ENCODE data around the gene HDAC4.

Gene HDAC4

DNA sequence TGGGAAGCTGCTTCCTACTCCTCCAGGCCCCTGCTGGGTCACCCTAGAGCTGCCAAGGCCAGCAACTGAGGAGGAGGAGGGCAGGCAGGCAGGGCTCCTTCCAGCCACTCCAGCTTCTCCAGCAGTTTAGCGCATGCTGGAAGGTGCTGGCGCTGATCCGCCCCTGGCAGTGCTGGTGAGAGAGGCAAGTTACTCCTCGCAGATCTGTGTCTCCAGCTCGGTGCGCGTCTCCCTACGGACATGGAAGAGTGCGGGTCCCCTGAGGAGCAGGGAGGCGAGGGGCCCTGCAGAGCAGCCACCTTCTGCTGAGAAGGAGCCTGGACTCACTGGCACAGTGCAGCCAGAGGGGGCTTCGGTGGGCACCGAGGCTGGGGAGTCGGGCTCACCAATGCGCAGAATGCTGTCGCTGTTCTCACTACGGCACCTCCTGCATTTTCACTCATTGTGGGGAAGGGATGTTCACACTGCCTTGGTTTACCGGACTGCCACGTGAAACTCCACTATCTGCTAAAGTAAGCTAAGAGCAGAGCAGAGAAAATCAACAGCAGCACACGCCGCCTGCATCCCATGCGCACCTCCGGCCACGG lies 206.0 kb downstream of the HDAC4 start:
- H3K4me3 ChIP-seq (ENCODE audit: low read depth, low read length), result no peak overlapping the region
- H3K36me3 ChIP-seq (ENCODE audit: control insufficient read depth, insufficient read depth, low read length), result peaks cover 2% of the 10 kb centered on the region
- no peaks in the 10 kb centered on the region for H3K9me3 ChIP-seq (ENCODE audit: control insufficient read depth, insufficient read depth, low read length)
- no peak overlapping the region for H3K9ac ChIP-seq (ENCODE audit: low read depth, low read length)
- H3K4me1 ChIP-seq (ENCODE audit: control insufficient read depth, insufficient read depth, low read length), result no peaks in the 10 kb centered on the region
- H3K27me3 ChIP-seq (ENCODE audit: control insufficient read depth, insufficient read depth, low read length), result no peaks in the 10 kb centered on the region

DNA sequence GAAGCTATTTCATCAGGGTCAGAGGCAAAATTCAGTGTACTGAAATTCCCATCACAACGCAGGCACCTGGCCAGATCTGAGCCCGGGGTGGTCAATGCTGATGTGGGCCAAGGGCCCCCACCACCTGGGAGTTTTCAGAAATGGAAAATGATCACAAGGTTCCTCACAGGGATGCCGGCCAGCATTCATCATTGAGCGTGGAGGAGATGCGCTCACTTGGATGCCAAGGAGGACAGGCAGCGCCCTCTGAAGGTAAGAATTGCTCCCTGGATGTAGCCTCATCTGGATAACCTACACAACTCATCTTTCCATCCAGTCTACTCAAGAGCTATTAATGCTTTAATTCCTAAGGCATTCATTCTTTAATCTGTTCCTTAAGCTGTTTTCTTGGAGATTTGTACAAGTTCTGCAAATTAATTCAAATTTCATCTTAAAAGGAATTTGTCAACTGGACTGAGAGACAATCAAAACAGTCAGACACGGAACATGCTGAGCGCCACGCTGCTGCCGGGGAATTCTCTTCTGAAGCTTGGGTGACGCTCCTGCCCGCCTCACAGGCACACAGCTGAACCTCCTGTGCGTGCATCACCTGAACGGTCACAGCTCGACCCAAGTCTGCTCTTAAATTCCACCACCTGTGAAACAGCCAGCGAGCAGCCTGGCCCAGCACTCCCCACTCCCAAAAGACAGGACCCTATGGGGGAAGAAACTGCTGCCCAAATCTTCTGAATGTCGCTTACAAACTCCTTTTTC lies 206.7 kb downstream of the HDAC4 start:
- H3K9me3 ChIP-seq (ENCODE audit: control insufficient read depth, insufficient read depth, low read length), result no peaks in the 10 kb centered on the region

GRCh38 chr2:239193401-239193811 lies 207.4 kb downstream of the HDAC4 start:
- Histone ChIP-seq H3K4me3 (ENCODE audit: low read depth, low read length) (no peak overlapping the region), H3K27me3 (ENCODE audit: control insufficient read depth, insufficient read depth, low read length) (no peaks in the 10 kb centered on the region), H3K4me1 (ENCODE audit: control insufficient read depth, insufficient read depth, low read length) (no peaks in the 10 kb centered on the region), H3K36me3 (ENCODE audit: control insufficient read depth, insufficient read depth, low read length) (peaks cover 11% of the 10 kb centered on the region), H3K9ac (ENCODE audit: low read depth, low read length) (no peak overlapping the region), H3K9me3 (ENCODE audit: control insufficient read depth, insufficient read depth, low read length) (no peaks in the 10 kb centered on the region)

More for the DNA sequence above, 206.7 kb downstream of the HDAC4 start:
- Histone ChIP-seq H3K9ac (ENCODE audit: low read depth, low read length) (no peak overlapping the region), H3K36me3 (ENCODE audit: control insufficient read depth, insufficient read depth, low read length) (peaks cover 6% of the 10 kb centered on the region), H3K27me3 (ENCODE audit: control insufficient read depth, insufficient read depth, low read length) (no peaks in the 10 kb centered on the region), H3K4me3 (ENCODE audit: low read depth, low read length) (no peak overlapping the region), H3K4me1 (ENCODE audit: control insufficient read depth, insufficient read depth, low read length) (no peaks in the 10 kb centered on the region)

- no peaks in the 10 kb centered on the region for H3K9me3 ChIP-seq (ENCODE audit: control insufficient read depth, insufficient read depth, low read length)
- no peaks in the 10 kb centered on the region for H3K4me1 ChIP-seq (ENCODE audit: control insufficient read depth, insufficient read depth, low read length)
- no peaks in the 10 kb centered on the region for H3K27me3 ChIP-seq (ENCODE audit: control insufficient read depth, insufficient read depth, low read length)
- peaks cover 13% of the 10 kb centered on the region for H3K36me3 ChIP-seq (ENCODE audit: control insufficient read depth, insufficient read depth, low read length)
- no peak overlapping the region for H3K4me3 ChIP-seq (ENCODE audit: low read depth, low read length)
- no peak overlapping the region for H3K9ac ChIP-seq (ENCODE audit: low read depth, low read length)
Measured at GRCh38 chr2:239192975-239193374, 207.8 kb downstream of the HDAC4 start.

DNA sequence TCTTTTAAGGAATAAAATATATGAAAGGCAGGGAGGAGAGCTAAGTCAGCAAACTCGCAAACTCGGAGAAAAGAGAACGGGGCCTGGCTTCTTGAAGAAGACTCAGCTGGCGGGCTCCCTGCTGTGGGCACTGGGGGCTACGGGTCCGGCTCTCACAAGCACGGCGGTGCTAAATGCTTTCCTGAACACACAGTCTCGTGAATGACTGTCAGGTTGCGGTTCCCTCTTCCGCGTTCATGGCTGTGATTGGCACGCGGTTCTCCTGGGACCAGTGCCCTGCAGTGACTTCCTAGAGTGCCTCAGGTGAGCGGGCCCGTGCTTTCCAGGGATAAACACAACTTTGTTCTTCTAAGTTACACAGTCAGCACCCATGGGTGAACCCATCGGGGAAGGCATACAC lies 208.4 kb downstream of the HDAC4 start:
- Histone ChIP-seq H3K27me3 (ENCODE audit: control insufficient read depth, insufficient read depth, low read length) (no peaks in the 10 kb centered on the region), H3K9ac (ENCODE audit: low read depth, low read length) (no peak overlapping the region), H3K4me3 (ENCODE audit: low read depth, low read length) (no peak overlapping the region), H3K36me3 (ENCODE audit: control insufficient read depth, insufficient read depth, low read length) (peaks cover 13% of the 10 kb centered on the region), H3K4me1 (ENCODE audit: control insufficient read depth, insufficient read depth, low read length) (no peaks in the 10 kb centered on the region), H3K9me3 (ENCODE audit: control insufficient read depth, insufficient read depth, low read length) (no peaks in the 10 kb centered on the region)

GRCh38 chr2:239190921-239191885 lies 209.6 kb downstream of the HDAC4 start:
- Histone ChIP-seq H3K9me3 (ENCODE audit: control insufficient read depth, insufficient read depth, low read length) (no peaks in the 10 kb centered on the region), H3K36me3 (ENCODE audit: control insufficient read depth, insufficient read depth, low read length) (peaks cover 13% of the 10 kb centered on the region), H3K4me1 (ENCODE audit: control insufficient read depth, insufficient read depth, low read length) (no peaks in the 10 kb centered on the region), H3K4me3 (ENCODE audit: low read depth, low read length) (no peak overlapping the region), H3K9ac (ENCODE audit: low read depth, low read length) (no peak overlapping the region), H3K27me3 (ENCODE audit: control insufficient read depth, insufficient read depth, low read length) (no peaks in the 10 kb centered on the region)

GRCh38 chr2:239190361-239190760 lies 210.5 kb downstream of the HDAC4 start:
- H3K27me3 ChIP-seq (ENCODE audit: control insufficient read depth, insufficient read depth, low read length), result no peaks in the 10 kb centered on the region
- H3K36me3 ChIP-seq (ENCODE audit: control insufficient read depth, insufficient read depth, low read length), result peaks cover 13% of the 10 kb centered on the region
- H3K9me3 ChIP-seq (ENCODE audit: control insufficient read depth, insufficient read depth, low read length), result no peaks in the 10 kb centered on the region
- H3K9ac ChIP-seq (ENCODE audit: low read depth, low read length), result no peak overlapping the region
- no peaks in the 10 kb centered on the region for H3K4me1 ChIP-seq (ENCODE audit: control insufficient read depth, insufficient read depth, low read length)
- no peak overlapping the region for H3K4me3 ChIP-seq (ENCODE audit: low read depth, low read length)

- H3K27me3 ChIP-seq (ENCODE audit: control insufficient read depth, insufficient read depth, low read length), result no peaks in the 10 kb centered on the region
- H3K9me3 ChIP-seq (ENCODE audit: control insufficient read depth, insufficient read depth, low read length), result no peaks in the 10 kb centered on the region
- H3K9ac ChIP-seq (ENCODE audit: low read depth, low read length), result no peak overlapping the region
- H3K4me1 ChIP-seq (ENCODE audit: control insufficient read depth, insufficient read depth, low read length), result no peaks in the 10 kb centered on the region
- H3K4me3 ChIP-seq (ENCODE audit: low read depth, low read length), result no peak overlapping the region
- H3K36me3 ChIP-seq (ENCODE audit: control insufficient read depth, insufficient read depth, low read length), result peaks cover 12% of the 10 kb centered on the region
Measured at GRCh38 chr2:239189711-239190131, 211.1 kb downstream of the HDAC4 start.

GRCh38 chr2:239188536-239188935 lies 212.3 kb downstream of the HDAC4 start:
- H3K4me3 ChIP-seq (ENCODE audit: low read depth, low read length), result no peak overlapping the region
- no peaks in the 10 kb centered on the region for H3K9me3 ChIP-seq (ENCODE audit: control insufficient read depth, insufficient read depth, low read length)
- peaks cover 11% of the 10 kb centered on the region for H3K36me3 ChIP-seq (ENCODE audit: control insufficient read depth, insufficient read depth, low read length)
- H3K9ac ChIP-seq (ENCODE audit: low read depth, low read length), result no peak overlapping the region
- H3K4me1 ChIP-seq (ENCODE audit: control insufficient read depth, insufficient read depth, low read length), result no peaks in the 10 kb centered on the region
- no peaks in the 10 kb centered on the region for H3K27me3 ChIP-seq (ENCODE audit: control insufficient read depth, insufficient read depth, low read length)

GRCh38 chr2:239187464-239188253 lies 213.2 kb downstream of the HDAC4 start:
- H3K36me3 ChIP-seq (ENCODE audit: control insufficient read depth, insufficient read depth, low read length), result peaks cover 11% of the 10 kb centered on the region
- H3K27me3 ChIP-seq (ENCODE audit: control insufficient read depth, insufficient read depth, low read length), result no peaks in the 10 kb centered on the region
- no peak overlapping the region for H3K9ac ChIP-seq (ENCODE audit: low read depth, low read length)
- no peak overlapping the region for H3K4me3 ChIP-seq (ENCODE audit: low read depth, low read length)
- no peaks in the 10 kb centered on the region for H3K4me1 ChIP-seq (ENCODE audit: control insufficient read depth, insufficient read depth, low read length)
- no peaks in the 10 kb centered on the region for H3K9me3 ChIP-seq (ENCODE audit: control insufficient read depth, insufficient read depth, low read length)

All from iPS-15b (cell line).